Activated T-helper 17 cell treated with anti-CD3 and anti-CD28 coated beads, Interleukin-2, amount 50 U/mL, for 72 hours (primary cell): ENCODE results near the gene PDE9A. TPM values are rescaled to one million over a fixed set of nuclear protein-coding genes. Genes with fewer than 3 reads are reported as not detected.

ENCODE experiments used
- ATAC-seq: fragments of 150-1000 bp; cut with Tn5 transposase; replicated peaks from 2 replicates; pipeline ENCODE4 v1.10.0; 2021; ENCODE audit warnings: mild to moderate bottlenecking, moderate library complexity
- H3K27ac Mint-ChIP-seq: one replicate; pipeline ENCODE4 v1.8.0; 2022; ENCODE audit warnings: mixed read lengths
- H3K27me3 Mint-ChIP-seq: one replicate; pipeline ENCODE4 v1.8.0; 2022; ENCODE audit warnings: mixed read lengths
- H3K36me3 Mint-ChIP-seq: one replicate; pipeline ENCODE4 v1.8.0; 2022; ENCODE audit warnings: low read depth, mild to moderate bottlenecking, mixed read lengths
- H3K4me1 Mint-ChIP-seq: one replicate; pipeline ENCODE4 v1.8.0; 2022; ENCODE audit warnings: mixed read lengths
- H3K4me3 Mint-ChIP-seq: one replicate; pipeline ENCODE4 v1.8.0; 2022; ENCODE audit warnings: mild to moderate bottlenecking, mixed read lengths
- H3K9me3 Mint-ChIP-seq: one replicate; pipeline ENCODE4 v1.8.0; 2022; ENCODE audit warnings: mixed read lengths
- total RNA-seq, 2 donors: library from RNA; stranded (reverse); gene quantifications; one replicate each; pipeline ENCODE4 v1.2.3, GENCODE V29; 2022

The PDE9A gene
- total RNA-seq, 2 donors from 2014 or later, result 0.95 to 6.9 TPM

GRCh38 chr21:42665026-42665425 lies 11.6 kb downstream of the PDE9A start:
- Mint-ChIP-seq H3K27me3 (no peaks in the 10 kb centered on the region), H3K4me3 (no peak overlapping the region), H3K4me1 (no peaks in the 10 kb centered on the region), H3K27ac (no peak overlapping the region), H3K36me3 (no peaks in the 10 kb centered on the region), H3K9me3 (no peaks in the 10 kb centered on the region)
- no peak for ATAC-seq

- H3K27ac Mint-ChIP-seq, result no peak overlapping the region
- H3K36me3 Mint-ChIP-seq, result no peaks in the 10 kb centered on the region
- H3K9me3 Mint-ChIP-seq, result no peaks in the 10 kb centered on the region
- no peaks in the 10 kb centered on the region for H3K27me3 Mint-ChIP-seq
- no peaks in the 10 kb centered on the region for H3K4me1 Mint-ChIP-seq
- H3K4me3 Mint-ChIP-seq, result no peak overlapping the region
- no peak for ATAC-seq
These were observed 12.1 kb downstream of the PDE9A start for GRCh38 chr21:42665484-42665883.

GRCh38 chr21:42666023-42666747 lies 12.8 kb downstream of the PDE9A start:
- H3K9me3 Mint-ChIP-seq, result no peaks in the 10 kb centered on the region
- ATAC-seq, result no peak
- H3K4me1 Mint-ChIP-seq, result no peaks in the 10 kb centered on the region
- H3K4me3 Mint-ChIP-seq, result no peak overlapping the region
- H3K27ac Mint-ChIP-seq, result no peak overlapping the region
- H3K36me3 Mint-ChIP-seq, result no peaks in the 10 kb centered on the region
- no peaks in the 10 kb centered on the region for H3K27me3 Mint-ChIP-seq

- no peak overlapping the region for H3K27ac Mint-ChIP-seq
- no peaks in the 10 kb centered on the region for H3K36me3 Mint-ChIP-seq
- H3K4me3 Mint-ChIP-seq, result no peak overlapping the region
- no peaks in the 10 kb centered on the region for H3K4me1 Mint-ChIP-seq
- no peak for ATAC-seq
- no peaks in the 10 kb centered on the region for H3K27me3 Mint-ChIP-seq
- no peaks in the 10 kb centered on the region for H3K9me3 Mint-ChIP-seq
These were observed 13.5 kb downstream of the PDE9A start for GRCh38 chr21:42666925-42667324.

- Mint-ChIP-seq H3K36me3 (no peaks in the 10 kb centered on the region), H3K9me3 (no peaks in the 10 kb centered on the region), H3K4me3 (no peak overlapping the region), H3K27me3 (no peaks in the 10 kb centered on the region), H3K27ac (no peak overlapping the region), H3K4me1 (no peaks in the 10 kb centered on the region)
- no peak for ATAC-seq
These were observed 15.0 kb downstream of the PDE9A start for GRCh38 chr21:42668298-42668992.

- no peak overlapping the region for H3K27ac Mint-ChIP-seq
- H3K4me1 Mint-ChIP-seq, result no peaks in the 10 kb centered on the region
- H3K4me3 Mint-ChIP-seq, result no peak overlapping the region
- no peak for ATAC-seq
- no peaks in the 10 kb centered on the region for H3K27me3 Mint-ChIP-seq
- no peaks in the 10 kb centered on the region for H3K9me3 Mint-ChIP-seq
- H3K36me3 Mint-ChIP-seq, result no peaks in the 10 kb centered on the region
These were observed 15.6 kb downstream of the PDE9A start for GRCh38 chr21:42669041-42669440.

GRCh38 chr21:42670058-42670880 lies 16.8 kb downstream of the PDE9A start:
- Mint-ChIP-seq H3K27me3 (no peaks in the 10 kb centered on the region), H3K4me1 (no peaks in the 10 kb centered on the region), H3K9me3 (no peaks in the 10 kb centered on the region), H3K36me3 (no peaks in the 10 kb centered on the region), H3K27ac (no peak overlapping the region), H3K4me3 (no peak overlapping the region)
- ATAC-seq, result no peak

GRCh38 chr21:42670884-42671283 lies 17.5 kb downstream of the PDE9A start:
- no peak for ATAC-seq
- no peaks in the 10 kb centered on the region for H3K4me1 Mint-ChIP-seq

GRCh38 chr21:42671778-42672593 lies 18.6 kb downstream of the PDE9A start:
- Mint-ChIP-seq H3K36me3 (no peaks in the 10 kb centered on the region), H3K27me3 (no peaks in the 10 kb centered on the region), H3K4me1 (no peaks in the 10 kb centered on the region), H3K27ac (no peak overlapping the region), H3K9me3 (no peaks in the 10 kb centered on the region), H3K4me3 (no peak overlapping the region)
- peak; percentile 21 for ATAC-seq

More at GRCh38 chr21:42670884-42671283, 17.5 kb downstream of the PDE9A start:
- Mint-ChIP-seq H3K27ac (no peak overlapping the region), H3K4me3 (no peak overlapping the region), H3K9me3 (no peaks in the 10 kb centered on the region), H3K36me3 (no peaks in the 10 kb centered on the region), H3K27me3 (no peaks in the 10 kb centered on the region)

- no peaks in the 10 kb centered on the region for H3K36me3 Mint-ChIP-seq
- H3K4me1 Mint-ChIP-seq, result no peaks in the 10 kb centered on the region
- H3K4me3 Mint-ChIP-seq, result no peak overlapping the region
- H3K27me3 Mint-ChIP-seq, result no peaks in the 10 kb centered on the region
- no peak for ATAC-seq
- no peak overlapping the region for H3K27ac Mint-ChIP-seq
- no peaks in the 10 kb centered on the region for H3K9me3 Mint-ChIP-seq
These were observed 19.5 kb downstream of the PDE9A start for GRCh38 chr21:42672699-42673458.

- no peaks in the 10 kb centered on the region for H3K4me1 Mint-ChIP-seq
These were observed 20.4 kb downstream of the PDE9A start for GRCh38 chr21:42673633-42674328.

GRCh38 chr21:42674351-42674940 lies 21.0 kb downstream of the PDE9A start:
- no peaks in the 10 kb centered on the region for H3K9me3 Mint-ChIP-seq
- no peak for ATAC-seq
- no peaks in the 10 kb centered on the region for H3K4me1 Mint-ChIP-seq
- H3K27ac Mint-ChIP-seq, result no peak overlapping the region
- H3K27me3 Mint-ChIP-seq, result no peaks in the 10 kb centered on the region
- H3K4me3 Mint-ChIP-seq, result no peak overlapping the region
- H3K36me3 Mint-ChIP-seq, result no peaks in the 10 kb centered on the region

More at GRCh38 chr21:42673633-42674328, 20.4 kb downstream of the PDE9A start:
- H3K4me3 Mint-ChIP-seq, result no peak overlapping the region
- H3K36me3 Mint-ChIP-seq, result no peaks in the 10 kb centered on the region
- no peak overlapping the region for H3K27ac Mint-ChIP-seq
- no peak for ATAC-seq
- H3K27me3 Mint-ChIP-seq, result no peaks in the 10 kb centered on the region
- no peaks in the 10 kb centered on the region for H3K9me3 Mint-ChIP-seq

- Mint-ChIP-seq H3K4me1 (no peaks in the 10 kb centered on the region), H3K36me3 (no peaks in the 10 kb centered on the region), H3K9me3 (no peaks in the 10 kb centered on the region), H3K27ac (no peak overlapping the region), H3K4me3 (no peak overlapping the region), H3K27me3 (no peaks in the 10 kb centered on the region)
- no peak for ATAC-seq
These were observed 22.0 kb downstream of the PDE9A start for GRCh38 chr21:42675403-42675802.
